Mesenteric fat pad (tissue), 1 donor: ENCODE data around the gene PSMB11. TPM values are rescaled to one million over a fixed set of nuclear protein-coding genes. Genes with fewer than 3 reads are reported as not detected.

ENCODE experiments used
- DNase-seq: peaks from one replicate; pipeline ENCODE4 v3.0.0-alpha.2; 2020; ENCODE audit warnings: low spot score
- total RNA-seq: library from RNA; stranded (reverse); fragmentation: NEBNext Ultra II Directional; extraction: Animal tissue kit (Norgen Biotek cat#: 25700); gene quantifications from one replicate; pipeline ENCODE4 v1.2.1, GENCODE V29; 2021
- donor health status: DM: yes; HTN: yes; CAD: no.

PSMB11 gene
- total RNA-seq, 1 donor from 2014 or later, result not detected

DNA sequence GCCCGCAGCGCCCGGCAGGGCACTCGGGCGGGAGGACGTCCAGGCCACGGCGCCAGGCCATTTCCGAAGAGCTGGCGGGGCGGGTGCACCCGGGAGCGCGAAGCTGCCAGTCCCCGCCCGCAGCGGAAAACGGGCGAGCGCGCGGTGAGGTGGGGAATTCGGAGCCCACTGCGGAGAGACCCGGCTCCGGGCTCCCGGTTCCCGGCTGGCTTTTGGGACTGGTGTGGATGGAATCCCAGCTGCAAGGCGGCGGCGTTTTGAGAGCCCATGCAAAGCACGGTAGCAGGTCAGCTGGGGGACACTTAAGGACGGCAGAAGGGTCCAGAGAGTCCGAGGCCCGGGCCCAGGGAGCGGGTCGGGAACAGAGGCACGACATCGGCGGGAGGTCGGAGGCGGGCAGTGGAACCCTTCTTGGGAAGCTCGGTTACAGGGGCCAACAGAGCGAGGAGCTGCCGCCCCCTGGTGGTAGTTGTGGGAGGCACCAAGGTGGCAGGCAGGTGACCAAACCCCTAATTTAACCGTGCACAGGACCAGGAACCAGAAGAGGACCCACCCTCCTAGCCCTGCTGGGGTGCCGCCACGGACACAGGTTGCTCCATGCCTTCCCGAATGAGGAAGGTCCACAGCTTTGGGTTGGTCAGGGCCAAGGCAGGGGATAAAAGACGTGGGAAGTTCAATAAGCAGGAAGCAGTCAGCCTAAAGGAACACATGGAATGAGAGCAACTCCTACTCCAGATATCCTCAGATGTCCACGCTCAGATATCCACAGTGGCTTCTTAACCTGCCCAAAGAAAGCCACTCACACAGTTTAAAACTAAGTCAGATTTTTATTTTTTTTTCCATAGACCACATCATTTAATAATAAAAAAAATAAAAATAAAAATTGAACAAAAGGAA lies 16.0 kb downstream of the PSMB11 start:
- peak; percentile 94 for DNase-seq

DNA sequence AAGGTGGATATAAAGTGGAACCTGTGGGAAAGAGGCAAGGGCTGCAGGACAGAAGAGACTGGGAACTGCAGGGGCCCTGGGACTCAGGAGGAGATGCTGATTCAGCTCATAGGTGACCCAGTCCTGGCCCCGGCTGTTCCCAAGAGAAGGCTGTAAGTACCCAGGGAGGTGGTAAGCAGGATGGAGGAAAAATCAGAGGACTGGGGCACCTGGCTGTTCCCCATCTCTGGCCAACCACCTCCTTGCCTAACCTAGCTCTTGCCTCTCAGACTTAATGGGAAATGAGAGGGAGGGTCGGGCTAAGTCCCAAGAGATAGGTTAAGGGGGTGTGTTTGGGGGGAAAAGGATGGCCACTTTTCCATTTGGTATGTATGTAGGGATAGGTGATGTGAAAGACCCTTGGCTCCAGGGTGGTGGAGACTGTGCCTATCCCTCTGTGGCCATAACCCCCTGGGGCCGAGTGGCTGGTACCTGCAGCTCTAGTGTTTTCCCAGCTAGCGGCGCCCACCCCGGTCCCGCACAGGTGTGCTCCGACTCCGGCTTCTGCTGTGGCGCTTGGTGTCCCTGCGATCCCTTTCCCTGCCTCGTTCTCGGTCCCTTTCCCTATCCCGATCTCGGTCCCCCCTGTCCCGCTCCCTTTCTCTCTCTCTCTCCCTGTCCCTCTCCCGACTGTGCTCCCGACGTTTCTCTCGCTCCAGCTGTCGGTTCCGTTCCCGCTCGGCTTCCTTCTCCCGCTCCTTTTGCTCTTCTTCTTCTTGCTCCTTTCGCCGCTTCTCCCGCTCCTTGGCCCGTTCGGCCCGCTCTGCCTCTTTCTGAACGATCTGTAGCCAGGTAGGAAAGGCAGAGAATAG lies 16.9 kb downstream of the PSMB11 start:
- DNase-seq, result peak; percentile 84

DNA sequence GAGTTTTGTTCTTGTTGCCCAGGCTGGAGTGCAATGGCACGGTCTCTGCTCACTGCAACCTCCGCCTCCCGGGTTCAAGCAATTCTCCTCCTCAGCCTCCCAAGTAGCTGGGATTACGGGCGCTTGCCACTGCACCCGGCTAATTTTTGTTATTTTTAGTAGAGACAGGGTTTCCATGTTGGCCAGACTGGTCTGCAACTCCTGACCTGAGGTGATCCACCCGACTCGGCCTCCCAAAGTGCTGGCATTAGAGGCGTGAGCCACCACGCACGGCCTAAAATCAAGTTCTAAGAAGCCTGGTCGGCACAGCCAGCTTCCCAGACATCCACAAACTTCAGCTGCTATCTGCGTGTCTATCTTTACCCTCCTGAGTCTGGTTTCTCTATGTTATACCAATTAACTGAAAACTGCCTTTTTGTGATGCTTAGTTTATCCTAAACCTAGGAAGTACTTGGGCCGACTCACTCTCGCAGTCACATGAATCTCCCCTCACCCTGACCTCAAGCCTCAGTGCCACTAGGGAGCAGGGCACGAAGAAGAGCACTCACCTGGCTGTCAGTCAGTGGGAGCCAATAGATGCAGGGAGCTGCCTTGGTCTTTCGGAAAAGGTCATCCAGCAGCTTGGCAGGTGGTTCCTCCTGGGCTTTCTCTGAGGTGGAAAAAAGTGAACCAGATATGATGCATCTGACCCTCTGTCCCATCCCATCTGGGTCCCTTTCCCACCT lies 18.7 kb downstream of the PSMB11 start:
- peak; percentile 43 for DNase-seq

DNA sequence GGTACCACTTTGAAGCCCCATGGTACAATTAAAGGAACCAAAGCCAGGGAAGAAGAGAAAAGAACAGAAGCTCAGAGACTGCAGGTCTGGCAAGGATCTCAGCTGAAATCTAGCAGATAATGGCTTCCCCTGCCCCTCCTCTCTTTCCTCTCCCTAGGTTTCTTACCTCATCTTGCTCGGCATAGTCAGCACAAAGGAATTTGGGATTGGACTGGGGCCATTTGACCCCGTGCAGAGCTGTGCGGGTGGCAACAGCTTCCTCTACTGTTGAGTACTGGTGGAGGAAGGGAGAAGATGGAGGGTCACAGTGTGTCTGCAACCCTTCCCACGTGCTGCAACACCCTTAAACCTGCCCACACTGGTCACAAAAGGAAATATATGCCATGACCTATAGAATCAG lies 20.0 kb downstream of the PSMB11 start:
- peak; percentile 83 for DNase-seq

DNA sequence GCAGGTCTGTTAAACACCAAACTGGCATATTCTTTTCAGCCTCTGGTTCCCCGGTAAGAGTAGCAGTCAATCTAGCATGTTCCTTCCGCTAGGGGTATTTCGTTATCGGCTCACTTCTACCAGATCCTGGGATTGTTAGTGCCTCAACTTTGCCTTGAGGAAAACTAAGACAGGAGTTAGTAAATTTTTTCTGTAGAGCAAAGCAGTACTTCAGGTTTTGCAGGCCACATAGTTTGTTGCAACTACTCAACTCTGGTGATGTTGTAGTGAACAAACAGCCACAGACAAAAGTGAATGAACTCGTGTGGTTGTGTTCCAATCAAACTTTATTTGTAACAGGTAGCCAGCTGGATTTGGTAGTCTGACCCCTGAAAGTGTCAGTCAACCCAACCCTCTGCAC lies 21.6 kb downstream of the PSMB11 start:
- DNase-seq, result no peak

DNA sequence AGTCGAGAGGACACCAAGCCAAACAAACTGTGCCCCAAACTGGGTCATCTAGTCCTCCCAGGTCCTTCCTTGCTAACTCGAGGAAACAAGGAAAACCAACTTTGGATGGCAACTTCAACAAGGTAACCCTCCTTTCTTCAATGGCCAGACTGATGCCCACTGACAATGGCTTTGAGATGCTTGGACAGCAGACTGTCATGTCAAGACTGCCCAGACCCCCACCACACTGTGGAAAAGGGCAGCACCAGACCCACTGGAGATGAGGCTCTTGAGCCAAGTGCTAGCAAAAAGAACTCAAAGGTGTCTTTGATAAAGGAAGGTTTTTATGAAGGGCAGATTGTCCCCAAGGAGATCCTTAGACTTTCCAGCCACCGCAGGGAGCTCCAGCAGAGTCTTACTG lies 24.4 kb downstream of the PSMB11 start:
- DNase-seq, result no peak

DNA sequence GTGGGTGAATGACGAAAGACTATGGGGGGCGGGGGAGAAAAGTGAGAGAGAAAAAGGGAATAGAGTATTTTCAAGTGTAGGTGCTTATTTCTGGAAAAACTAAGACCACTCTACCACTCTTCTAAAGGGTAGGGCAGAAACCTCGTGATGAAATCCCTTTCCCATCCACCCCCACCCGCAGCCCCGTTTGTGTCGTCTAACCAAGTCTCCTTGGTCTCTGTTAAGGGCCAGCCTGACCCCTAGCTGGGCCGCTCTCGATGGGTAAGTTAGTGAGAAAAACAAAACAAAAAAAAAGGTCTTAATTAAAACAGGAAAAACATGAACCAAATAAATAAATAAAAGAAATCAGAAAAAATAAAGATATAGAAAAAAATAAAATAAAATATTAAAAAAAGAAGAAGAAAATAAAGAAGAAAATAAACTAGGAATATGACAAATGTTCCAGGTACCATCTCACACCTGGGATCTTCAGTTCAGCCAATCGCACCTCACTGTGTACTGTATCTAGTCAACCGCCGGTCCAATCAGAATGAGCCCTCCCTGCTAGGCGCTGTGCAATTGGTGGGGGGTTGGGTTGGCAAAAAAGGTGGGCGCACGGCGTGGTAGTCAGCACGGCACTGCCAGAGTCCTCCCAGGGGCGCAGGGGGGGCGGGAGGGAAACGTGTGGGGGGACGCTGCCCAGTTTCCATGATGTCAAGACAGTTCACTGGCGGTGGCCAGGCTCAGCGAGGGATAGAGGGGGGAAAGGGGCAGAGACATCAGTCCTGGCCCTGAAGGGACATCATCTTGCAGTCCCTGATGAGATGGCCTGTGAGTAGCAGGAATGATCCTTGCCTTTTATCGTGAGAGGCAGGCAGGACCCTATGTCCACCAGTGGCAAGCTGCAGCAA lies 25.1 kb downstream of the PSMB11 start:
- no peak for DNase-seq

DNA sequence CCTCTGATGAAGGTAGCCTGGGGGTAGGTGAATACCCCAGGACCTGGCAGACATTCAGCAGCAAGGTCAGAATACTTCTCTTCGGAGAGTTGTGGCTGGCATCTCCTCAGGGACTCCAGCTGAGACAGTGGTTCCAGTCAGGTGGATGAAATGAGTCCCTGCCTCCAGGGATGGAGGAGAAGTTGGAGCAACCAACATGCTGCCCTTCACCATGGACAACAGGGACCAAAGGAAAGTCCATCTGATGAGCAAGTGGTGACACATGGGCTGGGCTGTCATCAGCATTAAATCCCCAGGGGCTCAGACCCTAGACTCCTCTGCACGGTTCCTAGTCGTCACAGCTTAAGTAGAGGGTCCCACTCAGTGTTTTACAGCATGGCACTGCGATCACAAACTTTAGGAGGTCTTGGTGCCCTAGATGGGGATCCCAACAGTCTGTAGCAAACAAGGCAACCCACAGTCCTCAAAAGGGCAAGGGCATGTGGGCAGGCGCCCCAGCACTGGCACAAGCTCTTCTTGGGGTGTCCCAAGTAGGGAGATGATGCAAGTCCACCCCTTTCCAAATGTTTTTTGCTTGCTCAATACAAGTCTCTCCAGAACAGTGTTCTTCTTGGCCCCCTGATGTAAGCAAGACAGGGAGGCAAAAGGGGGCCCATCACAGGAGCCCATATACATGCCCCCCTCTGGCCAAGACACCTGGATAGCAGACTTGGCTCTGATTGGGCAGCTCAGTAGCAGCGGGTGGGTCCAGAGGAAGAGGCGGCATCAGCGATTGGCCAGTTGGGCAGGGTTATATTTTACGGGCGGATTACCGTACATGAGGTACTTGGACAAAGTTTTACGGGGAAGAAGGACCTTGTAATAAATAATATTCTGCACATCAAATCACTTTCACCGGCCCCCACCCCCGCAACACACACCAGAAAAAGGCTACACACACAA lies 26.1 kb downstream of the PSMB11 start:
- DNase-seq, result no peak

DNA sequence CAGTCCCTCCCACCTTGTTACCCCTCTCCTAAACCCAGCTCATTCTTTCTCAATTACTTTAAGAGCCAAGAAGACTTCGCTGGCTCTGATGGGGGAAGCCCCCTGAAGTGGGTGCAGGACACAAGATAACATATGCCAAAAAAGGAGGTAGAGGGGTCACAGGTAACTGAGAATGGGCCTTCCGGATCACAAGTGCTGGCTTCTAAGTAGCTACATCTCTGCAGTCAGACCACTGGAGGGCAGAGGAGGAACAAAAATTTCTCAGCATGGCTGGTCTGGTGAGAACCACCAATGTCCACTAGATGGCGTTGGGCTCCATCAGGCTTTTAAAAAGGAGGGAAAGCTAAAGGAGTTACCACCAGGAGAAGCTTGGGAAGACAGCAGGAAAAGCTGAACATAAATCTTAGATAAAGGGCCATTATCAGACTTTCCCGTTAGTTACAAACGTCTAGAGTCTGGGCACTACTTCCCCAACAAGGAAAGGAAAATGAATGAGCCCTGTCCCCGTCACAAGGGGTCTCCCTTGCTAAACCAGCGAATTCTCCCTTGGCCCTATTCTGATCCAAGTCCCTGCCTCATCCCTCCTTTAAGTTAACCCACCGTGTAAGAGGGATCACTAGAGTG lies 26.9 kb downstream of the PSMB11 start:
- DNase-seq, result peak; percentile 81

DNA sequence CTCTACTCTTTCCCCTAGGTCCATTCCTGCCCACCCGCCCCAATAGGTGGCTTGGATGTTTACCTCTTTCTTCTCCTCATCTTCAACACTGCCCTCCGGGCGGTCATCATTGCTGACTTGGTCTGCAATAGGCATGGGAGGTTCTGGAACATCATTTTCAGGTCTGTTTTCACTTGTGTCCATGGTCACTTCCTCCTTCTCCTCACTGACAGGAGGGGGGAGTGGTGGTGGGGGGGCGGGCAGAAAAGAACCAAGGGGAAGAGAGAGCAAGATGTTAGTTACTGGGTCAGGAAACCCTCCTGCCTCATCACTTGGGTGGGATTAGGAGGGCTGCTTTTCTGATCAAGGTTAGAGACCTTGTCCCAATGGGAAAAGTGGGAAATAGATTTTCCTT lies 27.4 kb downstream of the PSMB11 start:
- DNase-seq, result peak; percentile 55

DNA sequence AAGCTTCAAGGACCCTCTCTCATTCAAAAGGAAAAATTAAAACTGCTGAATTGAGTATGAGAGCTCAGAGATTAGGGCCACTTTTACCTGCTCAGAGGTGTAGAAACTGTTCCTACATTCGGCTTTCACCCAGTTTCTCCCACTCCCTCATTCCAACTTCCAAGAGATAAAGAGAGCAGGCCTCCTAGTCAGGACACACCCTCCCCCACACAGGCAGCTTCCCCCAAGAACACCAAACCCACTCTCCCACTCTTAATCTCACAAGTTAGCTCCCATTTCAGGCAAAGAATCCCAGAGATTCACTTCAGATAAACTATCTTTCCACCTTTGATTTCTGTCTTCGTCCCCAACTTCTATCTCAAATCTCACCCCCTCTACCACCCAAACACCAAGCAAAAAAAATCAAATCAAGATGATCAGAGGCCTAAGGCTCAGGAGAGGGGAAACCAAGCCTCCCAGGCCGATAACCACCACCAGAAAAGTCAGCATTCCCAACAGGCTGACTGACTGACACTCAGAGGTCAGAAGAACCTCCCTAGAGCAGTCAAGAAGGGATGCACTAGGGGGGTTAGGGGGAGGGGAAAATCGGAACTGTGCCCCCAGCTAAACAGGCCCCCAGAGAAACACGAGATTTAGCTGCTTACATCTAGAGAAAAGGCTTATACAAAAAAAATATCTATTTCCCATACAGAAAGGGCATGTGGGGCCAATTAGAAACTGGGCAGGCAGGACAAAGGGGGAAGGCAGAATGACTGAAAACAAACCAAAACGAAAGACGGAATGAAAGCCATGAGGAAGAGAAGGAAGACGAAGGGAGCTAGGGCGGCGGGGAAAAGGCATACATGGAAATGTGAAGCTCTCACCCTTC lies 28.5 kb downstream of the PSMB11 start:
- DNase-seq, result no peak

DNA sequence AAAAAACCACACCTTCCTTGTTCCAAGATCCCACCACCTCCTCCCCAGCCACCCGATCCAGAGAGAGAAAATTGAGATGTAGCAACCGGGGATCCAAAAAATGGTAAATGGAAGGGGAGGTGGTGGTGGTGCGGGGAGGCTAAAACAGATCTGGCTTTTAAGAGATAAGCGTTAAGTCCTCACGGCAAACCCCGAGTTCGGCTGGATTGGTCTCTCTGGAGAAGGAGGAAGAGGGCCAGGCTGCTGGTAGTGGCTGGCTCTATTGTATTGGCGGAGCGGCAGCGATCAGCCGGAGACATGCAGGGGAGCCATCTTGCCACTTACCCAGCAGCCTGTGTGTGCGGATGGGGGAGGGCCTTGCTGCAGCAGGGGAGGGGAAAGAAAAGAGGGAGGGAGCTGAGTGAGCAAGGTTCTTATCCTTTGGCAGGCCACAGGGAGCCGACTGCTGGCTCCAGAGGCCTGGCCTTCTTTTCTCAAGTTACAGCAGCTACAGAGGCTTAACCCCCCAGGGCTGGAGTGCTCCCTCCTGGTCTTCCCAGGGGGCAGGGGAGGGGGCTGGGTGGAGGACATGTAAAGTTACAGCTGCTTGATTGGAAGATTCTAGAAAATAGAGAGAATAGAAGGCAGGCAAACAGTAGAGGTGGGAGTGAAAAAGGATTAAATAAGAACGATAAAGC lies 29.4 kb downstream of the PSMB11 start:
- peak; percentile 90 for DNase-seq

DNA sequence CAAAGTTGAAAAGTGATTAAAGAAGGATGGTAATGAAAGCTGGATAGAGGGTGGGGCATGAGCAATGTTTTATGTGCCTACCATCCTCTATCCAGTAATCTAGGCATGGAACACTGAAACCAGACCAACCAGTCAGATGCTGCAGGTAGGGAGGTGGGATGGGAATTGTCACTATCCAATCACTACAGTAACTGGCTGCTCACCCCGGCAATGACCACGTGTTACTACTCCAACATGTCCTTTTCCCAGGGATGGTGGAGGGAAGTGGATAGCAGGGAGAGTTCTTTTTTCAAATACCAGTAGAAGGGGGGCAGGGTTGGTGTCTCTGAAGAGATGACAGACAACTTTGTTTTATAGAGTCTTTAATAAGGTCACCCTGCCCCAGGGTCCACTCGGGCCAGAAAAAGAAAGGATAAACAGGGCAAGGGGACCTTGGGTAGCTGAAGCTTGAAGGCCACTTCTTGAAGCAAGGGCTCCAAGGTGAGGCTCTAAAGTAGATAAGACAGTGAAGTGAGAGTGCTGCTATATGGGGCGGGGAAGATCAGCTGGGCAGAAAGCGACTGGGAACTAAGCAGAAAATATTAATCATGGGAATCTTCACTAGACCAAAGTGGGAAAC lies 30.0 kb downstream of the PSMB11 start:
- peak; percentile 30 for DNase-seq

DNA sequence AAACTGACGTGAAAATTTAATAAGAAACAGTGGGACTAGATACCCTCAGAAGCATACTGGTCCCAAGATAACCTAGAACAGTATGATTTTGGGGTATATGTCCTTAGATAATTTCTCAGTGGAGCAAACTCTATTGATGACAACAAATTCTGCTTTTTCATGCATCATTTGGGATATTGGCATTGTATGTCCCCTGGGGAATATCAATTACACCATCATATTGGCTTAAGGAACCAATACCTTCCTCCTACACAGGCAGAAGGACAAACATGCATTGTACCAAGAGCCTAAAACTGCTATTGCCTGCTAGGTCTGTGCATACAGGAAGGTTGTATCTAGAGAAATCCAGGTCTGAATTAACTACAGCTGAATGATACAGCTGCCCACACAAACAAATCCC lies 32.9 kb downstream of the PSMB11 start:
- no peak for DNase-seq

DNA sequence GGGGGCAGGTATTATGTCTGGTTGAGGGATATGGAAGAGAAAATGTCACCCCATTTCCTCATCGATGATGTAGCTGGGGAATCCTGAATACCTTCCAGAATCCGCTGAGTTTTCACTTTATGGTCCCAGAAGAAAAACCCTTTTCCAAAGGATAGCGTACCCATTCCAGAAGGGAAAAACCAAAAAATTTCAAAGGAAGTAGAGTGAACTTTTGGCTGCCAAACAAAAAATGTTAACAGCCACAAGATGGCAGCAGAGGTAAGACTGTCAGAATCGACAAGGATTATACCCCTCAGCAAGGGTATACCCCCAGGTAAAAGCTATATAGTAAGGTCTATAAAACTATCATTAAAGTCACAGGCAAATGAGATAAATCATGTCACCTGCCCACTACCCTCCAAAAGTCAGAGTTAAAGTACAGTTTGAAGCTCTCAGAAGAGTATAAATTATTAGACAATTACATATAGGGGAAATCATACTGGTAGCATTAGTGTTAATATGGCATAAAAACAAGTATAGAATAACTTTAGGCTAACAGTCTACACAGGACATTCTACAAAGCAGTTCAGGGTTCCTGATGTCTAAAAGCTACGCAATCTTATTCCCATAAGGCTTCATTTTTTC lies 34.9 kb downstream of the PSMB11 start:
- DNase-seq, result no peak

DNA sequence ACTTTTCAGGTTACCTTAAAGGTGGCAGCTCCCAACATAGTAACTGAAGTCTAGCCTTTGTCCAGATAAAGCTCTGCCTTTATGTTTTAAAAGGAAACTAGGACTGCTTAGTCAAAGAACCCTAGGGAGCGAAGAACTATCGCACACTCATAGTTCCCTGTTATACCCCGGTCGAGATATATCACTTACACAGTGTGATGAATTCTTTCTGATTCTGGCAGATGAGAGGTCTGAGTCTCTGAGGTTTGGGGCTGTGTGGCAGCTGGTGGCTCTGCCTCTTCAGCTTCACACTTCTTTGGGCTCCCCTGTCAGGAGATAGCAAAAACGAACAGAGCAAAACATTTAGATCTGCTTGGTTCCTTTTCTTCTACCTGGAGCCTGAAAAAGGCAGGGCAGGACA lies 36.0 kb downstream of the PSMB11 start:
- no peak for DNase-seq
